Subcutaneous adipose tissue (tissue), 4 donors: ENCODE data around the gene KRTAP1-4. TPM values are rescaled to one million over a fixed set of nuclear protein-coding genes. Genes with fewer than 3 reads are reported as not detected.
"Not testable (repeated sequence)": the region's sequence is repeated elsewhere in the genome, so short reads cannot be mapped to it uniquely, and the experiment has no call there.

Source experiments
- total RNA-seq, 4 donors: library from RNA; depleted of rRNA; stranded (reverse); fragments of >200 nt; gene quantifications; one replicate each; pipeline ENCODE4 v1.1.0, GENCODE V29; 2016
- TF ChIP-seq, protein P1 (sequence below): fragments of 450-650 bp; IDR thresholded peaks from one replicate; pipeline ENCODE4 v1.5.1; 2016; ENCODE audit warnings: low read depth, mild to moderate bottlenecking, control low read depth, antibody characterized with exemption, moderate library complexity

The KRTAP1-4 gene
- total RNA-seq, 4 donors from 2014 or later = not detected

GRCh38 chr17:40999563-40999962 is 30.4 kb downstream of the KRTAP1-4 start, which contains the start of gene KRTAP3-2:
TSS of gene KRTAP3-2 (minus strand) at chr17:40999906. CDS start at chr17:40999853, 53 bp downstream.
- TF ChIP-seq, protein P1, sequence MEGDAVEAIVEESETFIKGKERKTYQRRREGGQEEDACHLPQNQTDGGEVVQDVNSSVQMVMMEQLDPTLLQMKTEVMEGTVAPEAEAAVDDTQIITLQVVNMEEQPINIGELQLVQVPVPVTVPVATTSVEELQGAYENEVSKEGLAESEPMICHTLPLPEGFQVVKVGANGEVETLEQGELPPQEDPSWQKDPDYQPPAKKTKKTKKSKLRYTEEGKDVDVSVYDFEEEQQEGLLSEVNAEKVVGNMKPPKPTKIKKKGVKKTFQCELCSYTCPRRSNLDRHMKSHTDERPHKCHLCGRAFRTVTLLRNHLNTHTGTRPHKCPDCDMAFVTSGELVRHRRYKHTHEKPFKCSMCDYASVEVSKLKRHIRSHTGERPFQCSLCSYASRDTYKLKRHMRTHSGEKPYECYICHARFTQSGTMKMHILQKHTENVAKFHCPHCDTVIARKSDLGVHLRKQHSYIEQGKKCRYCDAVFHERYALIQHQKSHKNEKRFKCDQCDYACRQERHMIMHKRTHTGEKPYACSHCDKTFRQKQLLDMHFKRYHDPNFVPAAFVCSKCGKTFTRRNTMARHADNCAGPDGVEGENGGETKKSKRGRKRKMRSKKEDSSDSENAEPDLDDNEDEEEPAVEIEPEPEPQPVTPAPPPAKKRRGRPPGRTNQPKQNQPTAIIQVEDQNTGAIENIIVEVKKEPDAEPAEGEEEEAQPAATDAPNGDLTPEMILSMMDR = not testable (repeated sequence)

GRCh38 chr17:40997361-40997760 is 32.6 kb downstream of the KRTAP1-4 start:
- TF ChIP-seq, protein P1 = no peak

- TF ChIP-seq, protein P1 = no peak
Measured at GRCh38 chr17:40996829-40997228, 33.2 kb downstream of the KRTAP1-4 start.

DNA sequence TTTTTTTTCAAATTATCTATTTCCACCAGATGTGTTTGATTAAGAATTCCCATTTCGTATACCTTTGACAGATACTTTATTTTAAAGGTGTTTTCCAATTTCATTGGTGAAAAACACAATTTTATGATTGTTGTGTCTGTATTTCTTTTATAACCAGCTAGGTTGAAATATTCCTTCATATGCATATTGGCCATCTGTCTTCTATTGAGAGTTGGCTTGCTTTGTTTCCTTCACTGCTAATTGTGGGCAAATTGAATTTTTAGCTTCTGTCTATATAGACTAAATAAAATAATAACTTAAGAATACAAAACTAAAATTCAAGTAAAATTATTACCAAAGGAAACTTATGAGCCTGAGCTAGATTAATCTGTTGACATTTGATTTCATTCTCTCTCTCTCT is 34.9 kb downstream of the KRTAP1-4 start:
- TF ChIP-seq, protein P1 = no peak

DNA sequence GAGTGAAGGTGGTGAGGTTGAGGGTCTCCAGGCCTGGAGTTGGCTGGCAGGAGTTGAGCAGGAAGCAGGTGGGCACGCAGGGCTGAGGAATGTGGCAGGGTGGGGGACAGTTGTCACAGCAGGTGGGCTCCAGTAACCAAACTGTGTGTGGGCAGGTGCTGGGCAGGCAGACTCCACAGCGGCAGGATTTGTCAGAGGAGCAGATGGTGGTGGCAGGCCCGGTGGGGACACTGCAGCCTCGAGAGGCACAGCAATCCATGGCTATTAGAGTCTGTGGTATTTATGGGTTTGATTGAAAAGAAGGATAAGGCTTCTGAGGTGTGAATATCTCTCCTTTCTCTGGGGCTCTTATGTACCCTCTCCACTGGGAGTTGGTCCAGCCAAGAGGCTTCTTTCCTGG is 36.2 kb downstream of the KRTAP1-4 start, which contains the start of gene KRTAP3-3:
KRTAP3-3 (minus strand) TSS at position 326 of the 400 bp plus-strand sequence; CDS start at position 259, 67 bp downstream.
- TF ChIP-seq, protein P1 = no peak

- TF ChIP-seq, protein P1 = no peak
Measured at GRCh38 chr17:40993084-40993483, 36.9 kb downstream of the KRTAP1-4 start.

- TF ChIP-seq, protein P1 = no peak
Measured at GRCh38 chr17:40992666-40993065, 37.3 kb downstream of the KRTAP1-4 start.
